ENCODE measurements around the gene MTERF1.
"Not testable (repeated sequence)": the region's sequence is repeated elsewhere in the genome, so short reads cannot be mapped to it uniquely, and the experiment has no call there.

The MTERF1 gene

GRCh38 chr7:91883676-91884362 is 3.3 kb upstream of the MTERF1 start:
- DNase-seq, result no peak

GRCh38 chr7:91880016-91880412 is 488 bp downstream of the MTERF1 start:
- no peak for DNase-seq

- DNase-seq, result no peak
Observed at GRCh38 chr7:91876391-91877133, 3.9 kb downstream of the MTERF1 start.

- no peak for DNase-seq
Observed at GRCh38 chr7:91875851-91876250, 4.7 kb downstream of the MTERF1 start.

- DNase-seq, result no peak
Observed at GRCh38 chr7:91872928-91873327, 7.6 kb downstream of the MTERF1 start.

- DNase-seq, result no peak
Observed at GRCh38 chr7:91872069-91872468, 8.4 kb downstream of the MTERF1 start.

- DNase-seq, result no peak
Observed at GRCh38 chr7:91869661-91870060, 10.8 kb downstream of the MTERF1 start.

GRCh38 chr7:91866599-91867148 is 13.8 kb downstream of the MTERF1 start:
- no peak for DNase-seq

GRCh38 chr7:91865511-91865910 is 15.0 kb downstream of the MTERF1 start:
- no peak for DNase-seq

- not testable (repeated sequence) for DNase-seq
Observed at GRCh38 chr7:91864604-91865003, 15.9 kb downstream of the MTERF1 start.

- no peak for DNase-seq
Observed at GRCh38 chr7:91864070-91864469, 16.4 kb downstream of the MTERF1 start.

- no peak for DNase-seq
Observed at GRCh38 chr7:91852263-91852741, 28.2 kb downstream of the MTERF1 start.

- no peak for DNase-seq
Observed at GRCh38 chr7:91850455-91850854, 30.0 kb downstream of the MTERF1 start.

- no peak for DNase-seq
Observed at GRCh38 chr7:91847876-91848588, 32.5 kb downstream of the MTERF1 start.

- DNase-seq, result no peak
Observed at GRCh38 chr7:91847231-91847630, 33.3 kb downstream of the MTERF1 start.

- DNase-seq, result no peak
Observed at GRCh38 chr7:91846436-91846835, 34.1 kb downstream of the MTERF1 start.

- no peak for DNase-seq
Observed at GRCh38 chr7:91843831-91844230, 36.7 kb downstream of the MTERF1 start.

GRCh38 chr7:91838439-91838838 is 42.1 kb downstream of the MTERF1 start:
- no peak for DNase-seq

- no peak for DNase-seq
Observed at GRCh38 chr7:91837397-91838070, 43.0 kb downstream of the MTERF1 start.

GRCh38 chr7:91835826-91836368 is 44.6 kb downstream of the MTERF1 start:
- peak; percentile 39 for DNase-seq

- peak; percentile 15 for DNase-seq
Observed at GRCh38 chr7:91835091-91835825, 45.2 kb downstream of the MTERF1 start.

All from NCI-H1092 treated with DMSO at 0.1 percent for 48 hours (cell line).